ENCODE results near the gene TPM1.

DNA sequence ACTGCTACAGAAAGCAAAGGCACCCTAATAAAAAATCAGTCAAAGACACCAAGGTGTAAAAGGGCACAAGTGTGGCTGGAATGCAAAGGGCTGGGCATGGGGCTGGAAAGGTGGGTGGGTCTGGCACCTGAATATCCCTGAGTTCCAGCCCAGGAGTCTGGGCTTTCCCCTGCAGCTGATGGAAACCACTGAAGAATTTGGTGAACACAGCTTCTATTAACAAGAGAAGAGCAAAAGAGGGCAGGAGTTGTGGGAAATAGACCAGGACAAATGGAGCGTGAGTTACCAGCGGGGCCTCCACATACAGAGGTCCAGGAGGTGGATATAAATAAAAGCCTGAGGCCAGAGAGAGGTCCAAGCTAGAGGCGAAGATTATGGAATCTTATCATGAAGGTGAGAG is 45.1 kb upstream of the TPM1 start:
- TF ChIP-seq POLR2A (IDR thresholded peaks at IDR 0.05), result no peak
- TF ChIP-seq, protein P1, sequence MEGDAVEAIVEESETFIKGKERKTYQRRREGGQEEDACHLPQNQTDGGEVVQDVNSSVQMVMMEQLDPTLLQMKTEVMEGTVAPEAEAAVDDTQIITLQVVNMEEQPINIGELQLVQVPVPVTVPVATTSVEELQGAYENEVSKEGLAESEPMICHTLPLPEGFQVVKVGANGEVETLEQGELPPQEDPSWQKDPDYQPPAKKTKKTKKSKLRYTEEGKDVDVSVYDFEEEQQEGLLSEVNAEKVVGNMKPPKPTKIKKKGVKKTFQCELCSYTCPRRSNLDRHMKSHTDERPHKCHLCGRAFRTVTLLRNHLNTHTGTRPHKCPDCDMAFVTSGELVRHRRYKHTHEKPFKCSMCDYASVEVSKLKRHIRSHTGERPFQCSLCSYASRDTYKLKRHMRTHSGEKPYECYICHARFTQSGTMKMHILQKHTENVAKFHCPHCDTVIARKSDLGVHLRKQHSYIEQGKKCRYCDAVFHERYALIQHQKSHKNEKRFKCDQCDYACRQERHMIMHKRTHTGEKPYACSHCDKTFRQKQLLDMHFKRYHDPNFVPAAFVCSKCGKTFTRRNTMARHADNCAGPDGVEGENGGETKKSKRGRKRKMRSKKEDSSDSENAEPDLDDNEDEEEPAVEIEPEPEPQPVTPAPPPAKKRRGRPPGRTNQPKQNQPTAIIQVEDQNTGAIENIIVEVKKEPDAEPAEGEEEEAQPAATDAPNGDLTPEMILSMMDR (IDR thresholded peaks at IDR 0.05), result no peak
- TF ChIP-seq POLR2AphosphoS5 (IDR thresholded peaks at IDR 0.05), result no peak
- TF ChIP-seq EP300 (IDR thresholded peaks at IDR 0.05), result no peak

Data from suprapubic skin (tissue), 4 donors.